Left lung (tissue), 10 donors: Measurements from ENCODE around the gene GLIS2. TPM values are rescaled to one million over a fixed set of nuclear protein-coding genes. Genes with fewer than 3 reads are reported as not detected.
A peak's percentile ranks its signal among the peaks of the same experiment; 100 is the strongest.

Source experiments
- ATAC-seq: fragments of 200-7000 bp; cut with Tn5 transposase; one replicate; pipeline ENCODE4 v1.9.1; 2020; ENCODE audit warnings: moderate library complexity
- DNase-seq, 4 donors: peaks; one replicate each; pipeline ENCODE4 v3.0.0-alpha.2; 2013 to 2020
- H3K27ac ChIP-seq, 2 donors: fragments of 200-600 bp; sonication (generic) in 1 of 2; one replicate each; pipeline versions ENCODE4 v1.5.0 to v1.8.0; 2020 to 2021
- H3K27me3 ChIP-seq, 2 donors: fragments of 200-600 bp; sonication (generic) in 1 of 2; one replicate each; pipeline versions ENCODE4 v1.5.0 to v1.8.0; 2020 to 2021
- H3K36me3 ChIP-seq, 2 donors: fragments of 200-600 bp; sonication (generic) in 1 of 2; one replicate each; pipeline versions ENCODE4 v1.5.0 to v1.8.0; 2020 to 2021
- H3K4me1 ChIP-seq, 2 donors: fragments of 200-600 bp; one replicate each; pipeline ENCODE4 v1.8.0; 2021
- H3K4me3 ChIP-seq, 2 donors: fragments of 200-600 bp; sonication (generic) in 1 of 2; one replicate each; pipeline versions ENCODE4 v1.5.0 to v1.8.0; 2020 to 2021; ENCODE audit warnings: mild to moderate bottlenecking in 1 of 2
- H3K9me3 ChIP-seq, 2 donors: fragments of 200-600 bp; sonication (generic) in 1 of 2; one replicate each; pipeline versions ENCODE4 v1.5.0 to v1.8.0; 2020 to 2021
- intact Hi-C, 2 donors: fragments of 100-400 bp; cut with DNase I; formaldehyde crosslinking; loops; one replicate each; pipeline versions ENCODE4 v1.11.2 to v1.14.2; 2022
- polyA plus RNA-seq, 6 donors: library from polyadenylated mRNA; unstranded; fragments of 120-200 nt; gene quantifications; one replicate each; pipeline ENCODE4 v1.2.1, GENCODE V29; 2013; ENCODE audit not compliant: insufficient read length in 6 of 6
- total RNA-seq, 2 donors: library from RNA; stranded (reverse); fragmentation: NEBNext Ultra II Directional; extraction: Animal tissue kit (Norgen Biotek cat#: 25700); gene quantifications; one replicate each; pipeline ENCODE4 v1.2.1, GENCODE V29; 2021
- TF ChIP-seq, protein P1 (sequence below), 2 donors: fragments of 200-600 bp; sonication (generic) in 1 of 2; IDR thresholded peaks; one replicate each; pipeline versions ENCODE4 v1.5.0 to v1.8.0; 2021; ENCODE audit warnings: antibody characterized with exemption in 2 of 2
- donor health status: DM: no; HTN: yes; CAD: no.
- donor health status: DM: no; HTN: no; CAD: no.

GLIS2 gene
- total and polyA plus RNA-seq, 8 donors: 17.2 to 31.0 (median 25.3) TPM

DNA sequence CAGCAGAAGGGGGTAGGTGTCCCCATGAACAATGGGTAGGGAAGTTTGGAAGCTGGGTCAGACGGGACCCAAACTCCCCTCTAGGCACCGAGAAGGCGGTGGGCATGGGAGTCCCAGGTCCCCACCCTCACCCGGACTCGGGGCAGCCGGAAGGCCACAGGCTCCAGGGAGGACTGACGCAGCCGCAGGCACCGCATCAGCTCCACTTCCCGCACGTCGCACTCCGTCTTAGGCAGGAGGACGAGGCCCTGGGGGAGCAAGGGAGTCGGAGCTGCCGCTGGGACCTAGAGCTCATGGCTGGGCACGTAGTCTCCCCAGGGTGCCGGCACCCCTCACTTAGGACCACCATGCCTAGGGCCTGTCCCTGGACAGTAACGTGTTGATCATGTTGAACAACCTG, 42.4 kb downstream of the GLIS2 start:
- ATAC-seq: no peak
- no peak overlapping the region for H3K27ac ChIP-seq
- TF ChIP-seq, protein P1, sequence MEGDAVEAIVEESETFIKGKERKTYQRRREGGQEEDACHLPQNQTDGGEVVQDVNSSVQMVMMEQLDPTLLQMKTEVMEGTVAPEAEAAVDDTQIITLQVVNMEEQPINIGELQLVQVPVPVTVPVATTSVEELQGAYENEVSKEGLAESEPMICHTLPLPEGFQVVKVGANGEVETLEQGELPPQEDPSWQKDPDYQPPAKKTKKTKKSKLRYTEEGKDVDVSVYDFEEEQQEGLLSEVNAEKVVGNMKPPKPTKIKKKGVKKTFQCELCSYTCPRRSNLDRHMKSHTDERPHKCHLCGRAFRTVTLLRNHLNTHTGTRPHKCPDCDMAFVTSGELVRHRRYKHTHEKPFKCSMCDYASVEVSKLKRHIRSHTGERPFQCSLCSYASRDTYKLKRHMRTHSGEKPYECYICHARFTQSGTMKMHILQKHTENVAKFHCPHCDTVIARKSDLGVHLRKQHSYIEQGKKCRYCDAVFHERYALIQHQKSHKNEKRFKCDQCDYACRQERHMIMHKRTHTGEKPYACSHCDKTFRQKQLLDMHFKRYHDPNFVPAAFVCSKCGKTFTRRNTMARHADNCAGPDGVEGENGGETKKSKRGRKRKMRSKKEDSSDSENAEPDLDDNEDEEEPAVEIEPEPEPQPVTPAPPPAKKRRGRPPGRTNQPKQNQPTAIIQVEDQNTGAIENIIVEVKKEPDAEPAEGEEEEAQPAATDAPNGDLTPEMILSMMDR (IDR thresholded peaks at IDR 0.05): no peak
- no peaks in the 10 kb centered on the region for H3K27me3 ChIP-seq
- H3K9me3 ChIP-seq: no peaks in the 10 kb centered on the region
- intact Hi-C loops: loop anchor here (2.0 to 5.0 kb wide), 2 partner anchors 44 to 45 kb away; no protein-coding TSS in a partner anchor
- DNase-seq: peak in 1 of 4 donors; percentile 67
- no peaks in the 10 kb centered on the region for H3K4me1 ChIP-seq
- no peak overlapping the region for H3K4me3 ChIP-seq
- peaks cover 0 to 90% of the 10 kb centered on the region in 2 donors for H3K36me3 ChIP-seq

DNA sequence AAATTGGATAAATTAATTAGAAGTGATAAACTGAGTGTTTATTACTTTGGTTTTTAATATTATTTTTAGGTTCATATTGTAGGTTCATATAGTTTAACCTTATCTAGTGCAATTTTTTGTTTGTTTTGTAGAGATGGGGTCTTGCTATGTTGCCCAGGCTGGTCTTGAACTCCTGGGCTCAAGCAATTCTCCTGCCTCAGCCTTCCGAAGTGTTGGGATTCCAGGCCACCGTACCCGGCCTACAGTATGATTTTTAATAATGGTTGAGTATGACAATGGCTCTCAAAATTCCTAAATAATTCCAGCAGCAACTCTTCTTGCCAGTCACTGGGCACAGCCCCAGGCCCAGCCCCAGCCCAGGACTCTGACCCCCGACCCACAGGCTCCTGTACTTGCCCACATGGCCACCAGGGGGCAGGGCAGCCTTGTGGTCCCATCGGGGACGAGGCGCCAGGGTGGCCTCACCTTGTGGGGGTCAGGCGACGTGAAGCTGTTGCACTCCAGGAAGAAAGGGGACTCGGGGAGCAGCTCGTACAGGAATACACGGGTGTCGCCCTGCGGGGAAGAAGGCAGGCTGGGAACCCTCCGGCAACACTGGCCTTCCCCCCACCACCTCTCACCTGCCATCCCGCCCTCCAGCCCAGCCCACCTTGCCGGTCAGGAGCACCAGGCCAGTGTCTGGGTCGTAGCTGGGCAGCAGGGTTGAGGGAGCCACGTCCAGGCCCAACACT, 43.1 kb downstream of the GLIS2 start:
- peak in 2 of 4 donors; percentile 61 to 91 for DNase-seq
- peak; percentile 80 for ATAC-seq
- TF ChIP-seq, protein P1 (IDR thresholded peaks at IDR 0.05): peak; percentile 88 to 96
- H3K27me3 ChIP-seq: no peaks in the 10 kb centered on the region
- peaks cover 0 to 95% of the 10 kb centered on the region in 2 donors for H3K36me3 ChIP-seq
- no peaks in the 10 kb centered on the region for H3K4me1 ChIP-seq
- no peak overlapping the region for H3K27ac ChIP-seq
- H3K9me3 ChIP-seq: no peaks in the 10 kb centered on the region
- H3K4me3 ChIP-seq: no peak overlapping the region
- intact Hi-C loops: loop anchor here (2.0 to 5.0 kb wide), 2 partner anchors 43 to 44 kb away; no protein-coding TSS in a partner anchor

DNA sequence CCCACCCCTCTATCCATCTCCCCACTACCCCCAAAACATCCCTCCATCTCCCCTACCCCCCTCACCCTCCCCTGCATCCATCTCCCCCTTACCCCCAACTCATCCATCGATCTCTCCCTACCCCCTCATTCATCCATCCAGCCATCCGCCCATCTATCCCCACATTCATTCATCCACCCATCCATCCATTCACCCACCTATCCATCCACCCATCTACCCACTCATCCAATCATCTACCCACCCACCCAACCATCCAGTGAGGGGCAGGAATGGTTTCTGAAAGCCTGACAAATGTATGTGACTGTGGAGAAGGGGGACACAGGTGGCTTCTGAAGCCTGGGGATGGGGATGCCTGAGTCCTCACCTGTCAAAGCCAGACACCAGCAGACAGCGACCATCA, 44.0 kb downstream of the GLIS2 start:
- H3K36me3 ChIP-seq: peaks cover 0 to 95% of the 10 kb centered on the region in 2 donors
- H3K27ac ChIP-seq: no peak overlapping the region
- intact Hi-C loops: loop anchor here (2.0 to 5.0 kb wide), 2 partner anchors 42 to 43 kb away; no protein-coding TSS in a partner anchor
- H3K9me3 ChIP-seq: no peaks in the 10 kb centered on the region
- H3K4me3 ChIP-seq: no peak overlapping the region
- no peaks in the 10 kb centered on the region for H3K4me1 ChIP-seq
- ATAC-seq (no peak), DNase-seq (no peak)
- no peaks in the 10 kb centered on the region for H3K27me3 ChIP-seq
- TF ChIP-seq, protein P1 (IDR thresholded peaks at IDR 0.05): no peak

DNA sequence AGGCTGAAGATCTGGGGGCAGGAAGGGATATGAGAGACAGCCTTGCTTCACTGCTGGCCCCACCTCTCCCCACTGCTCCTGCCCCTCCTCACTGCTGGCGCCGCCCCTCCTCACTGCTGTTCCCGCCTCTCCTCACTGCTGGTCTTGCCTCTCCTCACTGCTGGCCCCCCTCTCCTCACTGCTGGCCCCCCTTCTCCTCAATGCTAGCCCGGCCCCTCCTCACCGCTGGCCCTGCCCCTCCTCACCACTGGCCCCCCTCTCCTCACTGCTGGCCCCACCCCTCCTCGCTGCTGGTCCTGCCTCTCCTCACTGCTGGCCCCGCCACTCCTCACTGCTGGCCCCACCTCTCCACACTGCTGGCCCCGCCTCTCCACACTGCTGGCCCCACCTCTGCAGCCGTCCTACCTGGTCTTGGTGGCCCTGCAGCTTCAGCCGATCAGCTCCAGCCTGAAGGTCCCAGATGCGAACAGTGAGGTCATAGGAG, 44.7 kb downstream of the GLIS2 start:
- ATAC-seq: peak; percentile 35
- TF ChIP-seq, protein P1 (IDR thresholded peaks at IDR 0.05): no peak
- DNase-seq: peak in 1 of 4 donors; percentile 67
- no peak overlapping the region for H3K27ac ChIP-seq
- peaks cover 0 to 94% of the 10 kb centered on the region in 2 donors for H3K36me3 ChIP-seq
- H3K9me3 ChIP-seq: no peaks in the 10 kb centered on the region
- H3K4me3 ChIP-seq: no peak overlapping the region
- intact Hi-C loops: no loop called here
- no peaks in the 10 kb centered on the region for H3K27me3 ChIP-seq
- no peaks in the 10 kb centered on the region for H3K4me1 ChIP-seq
